Calu3 (cell line): ENCODE results near the gene GABRR1. TPM values are rescaled to one million over a fixed set of nuclear protein-coding genes. Genes with fewer than 3 reads are reported as not detected.

Experiments
- BruUV-seq: library from RNA; stranded (reverse); fragments of 400-500 nt; replicated peaks from 2 replicates; lab custom pipeline; 2021; lab: Mats Ljungman, UMichigan
- CTCF ChIA-PET: fragments of 300-600 bp; sonication (Branson Sonifier 250); formaldehyde crosslinking; loops from one replicate; lab custom pipeline; 2022; ENCODE audit warnings: antibody characterized with exemption; lab: Charles Lee
- DNase-seq: peaks from one replicate; pipeline ENCODE4 v3.0.0; 2022
- H3K27ac Mint-ChIP-seq: one replicate; pipeline ENCODE4 v1.8.0; 2022; ENCODE audit warnings: mixed read lengths; ENCODE audit not compliant: unreplicated experiment
- H3K27me3 Mint-ChIP-seq: one replicate; pipeline ENCODE4 v1.8.0; 2022; ENCODE audit warnings: mixed read lengths; ENCODE audit not compliant: unreplicated experiment
- H3K36me3 Mint-ChIP-seq: one replicate; pipeline ENCODE4 v1.8.0; 2022; ENCODE audit warnings: mild to moderate bottlenecking, moderate library complexity, mixed read lengths; ENCODE audit not compliant: insufficient read depth, unreplicated experiment
- H3K4me1 Mint-ChIP-seq: one replicate; pipeline ENCODE4 v1.8.0; 2022; ENCODE audit warnings: mild to moderate bottlenecking, low read depth, mixed read lengths; ENCODE audit not compliant: unreplicated experiment
- H3K4me3 Mint-ChIP-seq: one replicate; pipeline ENCODE4 v1.8.0; 2022; ENCODE audit warnings: mild to moderate bottlenecking, low read depth, moderate library complexity, mixed read lengths; ENCODE audit not compliant: unreplicated experiment
- H3K9me3 Mint-ChIP-seq: one replicate; pipeline ENCODE4 v1.8.0; 2022; ENCODE audit warnings: low read depth, mixed read lengths; ENCODE audit not compliant: unreplicated experiment
- intact Hi-C: fragments of 100-400 bp; cut with micrococcal nuclease; formaldehyde crosslinking; loops from one replicate; pipeline ENCODE4 v1.10.0; 2022; ENCODE audit not compliant: unreplicated experiment
- total RNA-seq: library from RNA; stranded (reverse); gene quantifications from 2 replicates; pipeline ENCODE4 v1.2.3, GENCODE V29; 2022
- TF ChIP-seq, protein P1 (sequence below): fragments of 200-600 bp; IDR thresholded peaks from one replicate; pipeline ENCODE4 v1.8.0; 2022; ENCODE audit warnings: antibody characterized with exemption; ENCODE audit not compliant: unreplicated experiment

The GABRR1 gene
- total RNA-seq, 1 experiment from 2014 or later: not detected

DNA sequence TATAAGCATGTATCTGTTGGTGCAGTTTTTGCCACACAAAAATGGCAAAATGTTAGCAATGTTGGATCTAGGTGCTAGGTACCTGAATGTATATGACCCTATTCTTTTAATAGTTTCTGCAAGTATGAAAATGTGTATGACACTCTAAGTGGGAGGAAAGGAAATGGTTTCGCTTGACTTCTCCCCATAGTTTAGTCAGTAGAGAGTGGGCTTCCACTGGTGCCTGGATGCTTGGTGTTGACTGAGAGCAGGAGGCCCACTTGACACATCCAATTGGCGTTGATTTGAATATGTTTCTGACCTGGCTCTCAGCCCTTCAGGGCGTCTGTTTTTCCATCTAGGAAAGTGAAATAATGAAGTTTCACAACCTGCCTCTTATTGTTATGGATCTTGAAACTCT, 41.8 kb upstream of the GABRR1 start:
- intact Hi-C loops: no loop called here
- Mint-ChIP-seq H3K27me3 (no peaks in the 10 kb centered on the region), H3K4me3 (no peak overlapping the region), H3K36me3 (no peaks in the 10 kb centered on the region), H3K4me1 (peaks cover 8% of the 10 kb centered on the region), H3K9me3 (no peaks in the 10 kb centered on the region), H3K27ac (no peak overlapping the region)
- TF ChIP-seq, protein P1, sequence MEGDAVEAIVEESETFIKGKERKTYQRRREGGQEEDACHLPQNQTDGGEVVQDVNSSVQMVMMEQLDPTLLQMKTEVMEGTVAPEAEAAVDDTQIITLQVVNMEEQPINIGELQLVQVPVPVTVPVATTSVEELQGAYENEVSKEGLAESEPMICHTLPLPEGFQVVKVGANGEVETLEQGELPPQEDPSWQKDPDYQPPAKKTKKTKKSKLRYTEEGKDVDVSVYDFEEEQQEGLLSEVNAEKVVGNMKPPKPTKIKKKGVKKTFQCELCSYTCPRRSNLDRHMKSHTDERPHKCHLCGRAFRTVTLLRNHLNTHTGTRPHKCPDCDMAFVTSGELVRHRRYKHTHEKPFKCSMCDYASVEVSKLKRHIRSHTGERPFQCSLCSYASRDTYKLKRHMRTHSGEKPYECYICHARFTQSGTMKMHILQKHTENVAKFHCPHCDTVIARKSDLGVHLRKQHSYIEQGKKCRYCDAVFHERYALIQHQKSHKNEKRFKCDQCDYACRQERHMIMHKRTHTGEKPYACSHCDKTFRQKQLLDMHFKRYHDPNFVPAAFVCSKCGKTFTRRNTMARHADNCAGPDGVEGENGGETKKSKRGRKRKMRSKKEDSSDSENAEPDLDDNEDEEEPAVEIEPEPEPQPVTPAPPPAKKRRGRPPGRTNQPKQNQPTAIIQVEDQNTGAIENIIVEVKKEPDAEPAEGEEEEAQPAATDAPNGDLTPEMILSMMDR: no peak
- DNase-seq: no peak
- no TSS peak for BruUV-seq
- CTCF ChIA-PET: no interaction called here

DNA sequence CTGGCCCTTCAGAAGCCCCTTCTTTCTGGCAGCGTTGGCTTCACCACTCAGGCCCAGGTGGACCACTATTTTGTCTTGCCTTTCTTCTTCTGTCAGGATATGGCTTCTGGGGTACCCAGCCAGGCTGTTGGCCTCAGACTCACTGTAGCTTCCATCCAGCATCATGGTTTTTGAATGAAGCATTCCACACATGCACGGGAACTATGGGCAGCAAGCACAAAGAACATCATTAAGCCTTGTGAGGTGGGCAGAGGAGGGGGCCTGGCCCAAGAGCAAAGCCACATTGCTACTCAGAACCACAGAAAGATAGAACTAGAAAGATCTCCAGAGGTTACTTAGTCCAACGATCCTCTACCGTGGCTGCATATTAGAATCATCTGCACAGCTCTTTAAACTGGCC, 40.6 kb upstream of the GABRR1 start:
- Mint-ChIP-seq H3K36me3 (no peaks in the 10 kb centered on the region), H3K4me1 (peaks cover 8% of the 10 kb centered on the region), H3K27me3 (no peaks in the 10 kb centered on the region), H3K9me3 (no peaks in the 10 kb centered on the region), H3K27ac (no peak overlapping the region), H3K4me3 (no peak overlapping the region)
- CTCF ChIA-PET: interaction anchor here (1.1 kb wide), 1 partner anchor 11 kb away, joined by 3 read pairs; no protein-coding TSS in a partner anchor
- TF ChIP-seq, protein P1: no peak
- no TSS peak for BruUV-seq
- no peak for DNase-seq
- intact Hi-C loops: no loop called here

DNA sequence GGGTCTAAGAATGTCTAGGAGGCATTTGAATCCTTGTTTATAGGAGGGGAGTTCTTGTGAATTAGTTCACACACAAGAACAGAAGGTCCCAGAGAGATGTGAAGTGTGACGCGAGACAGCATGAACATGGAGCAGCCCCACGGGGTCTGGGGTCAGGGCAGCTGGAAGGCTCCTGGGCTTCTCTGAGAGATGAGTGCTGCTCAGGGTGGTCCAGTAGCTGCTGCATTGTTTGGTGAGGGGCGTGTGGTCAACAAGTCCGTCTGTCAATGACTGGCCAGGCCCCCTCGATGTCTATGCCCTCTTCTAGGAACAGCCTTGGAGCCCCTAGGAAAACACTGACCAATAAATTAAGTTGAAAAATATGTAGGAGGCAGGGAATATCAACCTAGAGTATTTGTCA, 40.2 kb upstream of the GABRR1 start:
- Mint-ChIP-seq H3K36me3 (no peaks in the 10 kb centered on the region), H3K4me1 (peaks cover 8% of the 10 kb centered on the region), H3K9me3 (no peaks in the 10 kb centered on the region), H3K4me3 (no peak overlapping the region), H3K27me3 (no peaks in the 10 kb centered on the region), H3K27ac (no peak overlapping the region)
- intact Hi-C loops: no loop called here
- DNase-seq: no peak
- no TSS peak for BruUV-seq
- TF ChIP-seq, protein P1: no peak
- CTCF ChIA-PET: interaction anchor here (1.1 kb wide), 1 partner anchor 11 kb away, joined by 3 read pairs; no protein-coding TSS in a partner anchor

DNA sequence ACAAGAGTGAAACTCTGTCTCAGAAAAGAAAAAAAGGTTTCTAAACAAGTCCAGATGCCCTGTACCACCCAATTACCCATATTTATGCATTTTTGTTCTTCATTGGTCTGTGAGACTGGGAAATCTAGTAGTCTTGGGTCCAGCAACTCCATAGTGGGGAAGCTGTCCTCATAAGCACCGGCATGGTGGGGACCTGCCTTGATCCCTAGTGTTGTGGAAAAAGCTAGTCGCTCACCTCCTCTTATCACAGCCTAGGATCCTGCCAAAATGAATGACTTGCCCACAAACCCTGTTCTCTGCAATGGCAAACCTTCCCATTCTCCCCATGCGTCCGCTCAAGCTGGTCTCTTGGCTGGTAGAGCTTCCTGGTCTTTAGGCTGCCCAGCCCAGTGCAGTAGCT, 38.3 kb upstream of the GABRR1 start:
- CTCF ChIA-PET: no interaction called here
- no TSS peak for BruUV-seq
- no peaks in the 10 kb centered on the region for H3K27me3 Mint-ChIP-seq
- no peaks in the 10 kb centered on the region for H3K9me3 Mint-ChIP-seq
- TF ChIP-seq, protein P1: no peak
- DNase-seq: no peak
- no peak overlapping the region for H3K27ac Mint-ChIP-seq
- no peak overlapping the region for H3K4me3 Mint-ChIP-seq
- intact Hi-C loops: no loop called here
- no peaks in the 10 kb centered on the region for H3K36me3 Mint-ChIP-seq
- H3K4me1 Mint-ChIP-seq: peaks cover 8% of the 10 kb centered on the region
